GM19328 (cell line): ENCODE measurements around the gene GGN.
"Not testable (repeated sequence)": the region's sequence is repeated elsewhere in the genome, so short reads cannot be mapped to it uniquely, and the experiment has no call there.

Experiments used
- ATAC-seq: cut with Tn5 transposase; IDR thresholded peaks from one replicate; pipeline ENCODE4 v1.9.1; 2021; ENCODE audit warnings: mild to moderate bottlenecking, moderate library complexity; ENCODE audit not compliant: unreplicated experiment

The GGN gene

DNA sequence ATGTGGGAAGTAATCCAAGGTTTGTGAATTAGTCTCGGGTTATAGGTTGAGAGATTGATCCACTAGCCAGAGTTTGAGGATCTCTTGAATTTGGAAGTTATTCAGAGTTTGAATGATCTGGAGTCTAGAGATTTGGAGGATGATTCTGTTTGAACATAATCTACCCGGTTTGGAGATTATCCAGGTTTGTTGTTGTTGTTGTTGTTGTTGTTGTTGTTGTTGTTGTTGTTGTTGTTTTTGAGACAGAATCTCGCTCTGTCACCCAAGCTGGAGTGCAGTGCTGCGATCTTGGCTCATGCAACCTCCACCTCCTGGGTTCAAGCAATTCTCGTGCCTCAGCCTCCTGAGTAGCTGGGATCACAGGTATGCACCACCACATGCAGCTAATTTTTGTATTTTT lies 24.1 kb upstream of the GGN start:
- ATAC-seq = not testable (repeated sequence)

- no peak for ATAC-seq
Observed at GRCh38 chr19:38411041-38411712, 23.3 kb upstream of the GGN start.

GRCh38 chr19:38410407-38410806 lies 22.6 kb upstream of the GGN start:
- ATAC-seq = not testable (repeated sequence)

DNA sequence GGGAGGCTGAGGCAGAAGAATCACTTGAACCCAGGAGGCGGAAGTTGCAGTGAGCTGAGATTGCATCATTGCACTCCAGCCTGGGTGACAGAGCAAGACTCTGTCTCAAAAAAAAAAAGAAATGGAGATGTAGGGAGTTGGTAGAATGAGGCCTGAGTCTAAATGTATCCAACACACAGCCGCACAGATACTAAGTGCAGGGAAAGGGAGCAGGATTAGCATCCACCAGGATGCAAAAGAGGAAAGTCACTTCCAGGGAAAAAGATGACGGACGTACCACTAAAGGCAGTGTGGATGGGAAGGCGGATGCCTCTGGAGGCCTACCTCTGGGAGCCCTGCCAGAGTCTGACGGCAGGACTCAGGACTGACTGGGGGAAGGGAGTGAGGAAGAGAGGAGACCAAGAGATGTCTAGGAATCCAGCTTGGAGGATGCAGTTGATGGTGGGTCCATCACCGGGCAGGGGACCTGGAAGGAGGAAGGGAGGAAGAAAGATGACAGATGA lies 21.8 kb upstream of the GGN start:
- no peak for ATAC-seq

DNA sequence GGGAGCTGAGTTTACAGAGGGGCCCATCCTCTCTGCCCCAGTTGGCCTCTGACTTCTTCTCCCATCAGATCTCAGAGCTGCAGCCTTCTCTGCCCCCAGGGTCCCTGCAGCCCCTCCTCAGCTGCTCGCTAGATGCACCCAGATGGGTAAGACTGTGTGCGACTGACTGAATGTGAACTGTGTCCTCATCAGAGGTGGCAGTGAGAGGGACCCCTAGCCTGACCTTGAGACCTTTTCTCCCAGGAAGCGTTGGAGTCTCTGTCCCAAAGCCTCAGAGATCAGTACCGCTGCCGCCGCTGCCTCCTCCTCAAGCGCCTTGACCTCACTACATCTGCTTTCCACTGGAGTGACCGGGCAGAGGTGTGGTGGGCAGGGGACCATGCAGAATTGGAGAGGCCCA lies 17.4 kb upstream of the GGN start:
- no peak for ATAC-seq

GRCh38 chr19:38404858-38405257 lies 17.0 kb upstream of the GGN start:
- ATAC-seq = no peak

DNA sequence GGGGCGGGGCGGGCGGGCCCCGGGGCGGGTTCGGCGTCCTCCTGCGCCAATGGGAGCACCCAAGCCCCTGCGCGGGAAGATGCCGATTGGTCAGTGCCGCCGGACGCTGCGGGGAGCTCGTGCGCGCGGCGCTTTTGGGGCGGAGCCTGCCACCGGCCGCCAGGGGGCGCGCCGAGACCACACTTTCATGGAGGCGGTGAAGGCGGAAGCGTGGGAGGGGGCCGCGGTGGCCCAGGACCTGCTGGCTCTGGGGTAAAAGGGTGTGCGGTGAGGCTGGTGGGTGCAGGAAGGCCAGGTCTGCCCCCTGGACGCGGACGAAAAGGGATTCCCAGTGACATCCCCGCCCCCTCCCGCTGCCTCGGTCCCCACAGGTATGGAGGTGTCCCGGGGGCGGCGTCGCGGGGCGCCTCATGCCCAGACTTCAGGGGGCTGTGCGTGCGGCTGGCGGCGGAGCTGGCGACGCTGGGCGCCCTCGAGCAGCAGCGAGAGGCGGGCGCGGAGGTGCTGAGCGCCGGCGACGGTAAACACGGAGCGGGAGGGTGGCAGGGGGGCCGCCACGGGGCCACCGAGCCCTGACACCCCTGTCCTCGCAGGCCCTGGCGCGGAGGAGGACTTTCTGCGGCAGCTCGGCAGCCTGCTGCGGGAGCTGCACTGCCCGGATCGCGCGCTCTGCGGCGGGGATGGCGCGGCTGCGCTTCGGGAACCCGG lies 15.3 kb upstream of the GGN start, which contains the start of gene FAM98C:
Gene FAM98C (plus strand): TSS at position 127 of the 708 bp plus-strand sequence. CDS start 61 bp downstream, at position 188.
- peak; percentile 86 for ATAC-seq

- ATAC-seq = no peak
Observed at GRCh38 chr19:38402623-38402966, 14.8 kb upstream of the GGN start.

- no peak for ATAC-seq
Observed at GRCh38 chr19:38401148-38401547, 13.3 kb upstream of the GGN start.

- ATAC-seq = no peak
Observed at GRCh38 chr19:38400361-38400760, 12.5 kb upstream of the GGN start.

DNA sequence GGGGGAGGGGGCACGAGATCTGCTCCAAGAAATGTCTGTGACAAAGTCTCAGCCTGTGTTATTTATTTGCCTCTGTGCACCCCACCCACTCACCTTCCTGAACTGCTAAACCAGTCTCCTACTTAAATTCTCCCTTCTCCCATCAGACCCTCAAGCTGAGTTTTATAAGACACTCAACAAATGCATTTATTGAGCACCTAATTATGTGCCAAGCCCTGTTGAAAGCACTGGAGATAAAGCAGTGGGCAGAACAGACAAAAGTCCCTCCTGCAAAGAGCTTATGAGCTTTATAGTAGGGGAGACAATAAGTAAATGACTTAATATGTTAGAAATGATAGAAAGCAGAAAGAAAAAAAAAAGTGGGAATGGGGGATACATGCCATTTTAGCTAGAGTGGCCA lies 11.7 kb upstream of the GGN start:
- ATAC-seq = no peak

- ATAC-seq = no peak
Observed at GRCh38 chr19:38399081-38399480, 11.2 kb upstream of the GGN start.

GRCh38 chr19:38395381-38396114 lies 7.7 kb upstream of the GGN start:
- no peak for ATAC-seq

DNA sequence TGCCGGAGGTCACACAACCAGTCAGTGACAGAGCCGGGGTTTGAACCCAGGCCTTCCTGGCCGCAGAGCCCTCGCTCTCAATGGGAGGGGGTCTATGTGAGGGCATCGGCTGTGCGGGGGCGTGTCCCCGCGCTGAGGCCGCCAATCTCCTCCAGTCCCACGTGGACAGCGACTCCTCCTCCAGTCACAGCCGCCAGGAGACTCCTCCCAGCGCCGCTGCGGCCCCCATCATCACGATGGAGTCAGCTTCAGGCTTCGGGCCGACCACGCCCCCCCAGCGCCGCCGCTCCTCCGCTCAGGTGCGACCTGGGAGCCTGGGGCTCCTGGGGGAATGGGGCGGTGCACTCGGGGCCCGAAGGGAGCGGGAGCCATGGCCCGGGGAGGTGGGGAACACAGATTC lies 6.7 kb upstream of the GGN start:
- ATAC-seq = no peak

DNA sequence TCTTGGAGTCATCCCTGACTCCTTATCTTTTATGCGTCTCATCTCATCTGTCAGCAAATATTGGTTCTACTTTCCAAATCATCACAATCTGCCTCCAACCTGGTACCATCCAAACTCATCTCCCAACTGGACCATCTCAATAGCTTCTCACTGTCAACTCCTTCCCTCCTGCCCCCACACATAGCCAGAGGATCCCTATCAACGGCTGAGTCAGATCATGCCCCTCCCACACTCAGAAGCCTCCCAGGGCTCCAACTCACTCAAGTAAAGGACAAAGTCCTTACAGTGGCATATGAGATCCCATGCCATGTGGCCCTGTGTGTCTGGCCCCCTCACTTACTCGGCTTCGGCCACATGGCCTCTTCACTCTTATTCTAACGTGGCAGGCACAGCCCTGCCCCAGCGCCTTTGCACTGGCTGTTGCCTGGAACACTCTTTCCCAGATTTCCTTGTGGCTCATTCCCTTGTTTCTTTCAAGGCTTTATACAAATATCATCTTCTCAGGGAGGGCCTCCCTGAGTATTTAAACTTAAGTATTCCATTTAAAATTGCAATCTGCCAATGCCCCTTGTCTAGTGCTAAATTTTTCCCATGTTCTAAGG lies 5.0 kb upstream of the GGN start:
- ATAC-seq = no peak

- ATAC-seq = no peak
Observed at GRCh38 chr19:38391911-38392464, 4.2 kb upstream of the GGN start.

GRCh38 chr19:38389957-38390924 lies 2.4 kb upstream of the GGN start:
- ATAC-seq = no peak

- ATAC-seq = no peak
Observed at GRCh38 chr19:38389101-38389925, 1.5 kb upstream of the GGN start.
